Gastrocnemius medialis (tissue), 4 donors: Measurements from ENCODE around the gene ZC3H12D. TPM values are rescaled to one million over a fixed set of nuclear protein-coding genes. Genes with fewer than 3 reads are reported as not detected.

Source experiments
- ATAC-seq, 2 donors: fragments of 150-250 bp; one replicate each; pipeline ENCODE4 v1.9.1; 2016
- DNase-seq, 2 donors: peaks; one replicate each; pipeline ENCODE4 v3.0.0-alpha.2; 2019
- H3K27ac ChIP-seq, 4 donors: fragments of 200-600 bp; sonication (generic); 1 replicate in 1 of 4; 2 replicates in 3 of 4; pipeline ENCODE4 v1.5.1; 2016 to 2018; ENCODE audit warnings: mild to moderate bottlenecking in 2 of 4, moderate library complexity in 1 of 4
- H3K27me3 ChIP-seq, 3 donors: fragments of 200-600 bp; sonication (generic) in 2 of 3; 1 replicate in 1 of 3; 2 replicates in 2 of 3; pipeline versions ENCODE4 v1.5.1 to v1.6.0; 2016 to 2019; ENCODE audit warnings: mild to moderate bottlenecking in 1 of 3, moderate library complexity in 1 of 3
- H3K36me3 ChIP-seq, 2 donors: fragments of 200-600 bp; sonication (generic) in 1 of 2; one replicate each; pipeline ENCODE4 v1.5.1; 2017 to 2018
- H3K4me1 ChIP-seq, 2 donors: fragments of 200-600 bp; sonication (generic) in 1 of 2; one replicate each; pipeline ENCODE4 v1.5.1; 2016 to 2017; ENCODE audit warnings: mild to moderate bottlenecking in 2 of 2
- H3K4me3 ChIP-seq, 4 donors: fragments of 200-600 bp; sonication (generic) in 3 of 4; 1 replicate in 1 of 4; 2 replicates in 3 of 4; pipeline ENCODE4 v1.5.1; 2016 to 2019; ENCODE audit warnings: mild to moderate bottlenecking in 2 of 4
- H3K9me3 ChIP-seq, 3 donors: fragments of 200-600 bp; sonication (generic) in 2 of 3; 1 replicate in 1 of 3; 2 replicates in 2 of 3; pipeline ENCODE4 v1.5.1; 2016 to 2019
- CTCF ChIP-seq, 5 experiments: fragments of 450-650 bp in 3 of 5; fragments of 200-600 bp in 2 of 5; sonication (generic) in 2 of 5; IDR thresholded peaks in 4 of 5; conservative IDR thresholded peaks in 1 of 5; 1 replicate in 4 of 5; 2 replicates in 1 of 5; pipeline ENCODE4 v1.5.1; 2016 to 2019; ENCODE audit warnings: antibody characterized with exemption in 5 of 5, mild to moderate bottlenecking in 3 of 5, moderate library complexity in 3 of 5
- POLR2A ChIP-seq, 2 donors: fragments of 450-650 bp; IDR thresholded peaks; one replicate each; pipeline ENCODE4 v1.6.1; 2017; ENCODE audit warnings: antibody characterized with exemption in 2 of 2, mild to moderate bottlenecking in 2 of 2, moderate library complexity in 2 of 2
- in situ Hi-C, 4 donors: fragments of 200-750 bp; cut with MboI; loops; one replicate each; pipeline versions ENCODE4 v1.15.0 to v1.8.0; 2017; ENCODE audit warnings: low sequenced_read_pairs in 4 of 4
- intact Hi-C: fragments of 100-400 bp; cut with DNase I; formaldehyde crosslinking; loops from one replicate; pipeline ENCODE4 v1.15.1; 2023; ENCODE audit warnings: low total_unique reads
- total RNA-seq, 4 donors: library from RNA; depleted of rRNA; stranded (reverse); fragments of >200 nt; gene quantifications; one replicate each; pipeline versions ENCODE4 v1.1.0 to v1.2.3, GENCODE V29; 2016

ZC3H12D gene
- total RNA-seq, 4 donors from 2014 or later: 0.03 to 0.36 (median 0.24) TPM; not detected in 1

GRCh38 chr6:149453597-149454345, 31.0 kb downstream of the ZC3H12D start:
- no peaks in the 10 kb centered on the region for H3K36me3 ChIP-seq
- TF ChIP-seq POLR2A (IDR thresholded peaks at IDR 0.05): no peak
- no peak for TF ChIP-seq CTCF (IDR thresholded peaks at IDR 0.05 in 4 of 5, conservative IDR thresholded peaks at IDR 0.05 in 1 of 5)
- in situ Hi-C loops (no loop called here), intact Hi-C loops (no loop called here)
- ATAC-seq (no peak), DNase-seq (no peak)
- H3K9me3 ChIP-seq: no peaks in the 10 kb centered on the region
- H3K27ac ChIP-seq: peak overlapping the region; percentile 66 to 78 (median 72)
- H3K27me3 ChIP-seq: peaks cover 10 to 21% (median 13%) of the 10 kb centered on the region in 3 donors
- peaks cover 25 to 28% of the 10 kb centered on the region in 2 donors for H3K4me1 ChIP-seq
- H3K4me3 ChIP-seq: peak overlapping the region in 1 of 4 donors; percentile 7

GRCh38 chr6:149452037-149452939, 32.5 kb downstream of the ZC3H12D start:
- intact Hi-C loops: no loop called here
- TF ChIP-seq POLR2A (IDR thresholded peaks at IDR 0.05): no peak
- TF ChIP-seq CTCF (IDR thresholded peaks at IDR 0.05 in 4 of 5, conservative IDR thresholded peaks at IDR 0.05 in 1 of 5): no peak
- DNase-seq (no peak), ATAC-seq (no peak)
- H3K4me3 ChIP-seq: no peak overlapping the region
- H3K9me3 ChIP-seq: no peaks in the 10 kb centered on the region
- no peak overlapping the region for H3K27ac ChIP-seq
- in situ Hi-C loops: no loop called here
- peaks cover 23 to 25% of the 10 kb centered on the region in 2 donors for H3K4me1 ChIP-seq
- no peaks in the 10 kb centered on the region for H3K36me3 ChIP-seq
- H3K27me3 ChIP-seq: peaks cover 10 to 23% (median 17%) of the 10 kb centered on the region in 3 donors

- in situ Hi-C loops (no loop called here), intact Hi-C loops (no loop called here)
- TF ChIP-seq POLR2A (IDR thresholded peaks at IDR 0.05) (no peak), CTCF (IDR thresholded peaks at IDR 0.05 in 4 of 5, conservative IDR thresholded peaks at IDR 0.05 in 1 of 5) (no peak)
- no peak overlapping the region for H3K27ac ChIP-seq
- peak overlapping the region; percentile 39 to 64 (median 49) for H3K4me3 ChIP-seq
- peaks cover 10 to 27% (median 17%) of the 10 kb centered on the region in 3 donors for H3K27me3 ChIP-seq
- no peak for ATAC-seq
- no peak for DNase-seq
- peaks cover 21 to 25% of the 10 kb centered on the region in 2 donors for H3K4me1 ChIP-seq
- no peaks in the 10 kb centered on the region for H3K9me3 ChIP-seq
- H3K36me3 ChIP-seq: no peaks in the 10 kb centered on the region
Measured at GRCh38 chr6:149451376-149452036, 33.3 kb downstream of the ZC3H12D start.

- no peak for ATAC-seq
- TF ChIP-seq CTCF (IDR thresholded peaks at IDR 0.05 in 4 of 5, conservative IDR thresholded peaks at IDR 0.05 in 1 of 5) (no peak), POLR2A (IDR thresholded peaks at IDR 0.05) (no peak)
- in situ Hi-C loops (no loop called here), intact Hi-C loops (no loop called here)
- H3K4me1 ChIP-seq: peaks cover 21 to 25% of the 10 kb centered on the region in 2 donors
- no peaks in the 10 kb centered on the region for H3K9me3 ChIP-seq
- no peak for DNase-seq
- H3K4me3 ChIP-seq: peak overlapping the region; percentile 39 to 64 (median 49)
- peaks cover 10 to 27% (median 17%) of the 10 kb centered on the region in 3 donors for H3K27me3 ChIP-seq
- no peak overlapping the region for H3K27ac ChIP-seq
- H3K36me3 ChIP-seq: no peaks in the 10 kb centered on the region
Measured at GRCh38 chr6:149450679-149451375, 34.0 kb downstream of the ZC3H12D start.
